HepG2 (cell line): ENCODE results near the gene ARHGAP26. TPM values are rescaled to one million over a fixed set of nuclear protein-coding genes. Genes with fewer than 3 reads are reported as not detected.
A peak's percentile ranks its signal among the peaks of the same experiment; 100 is the strongest.

Experiments
- ATAC-seq: fragments of 200-7000 bp; cut with Tn5 transposase; 3 replicates; pipeline ENCODE4 v1.9.1; 2020; ENCODE audit warnings: mild to moderate bottlenecking, moderate library complexity
- BruUV-seq: library from RNA; stranded (reverse); fragments of 400-500 nt; replicated peaks from 2 replicates; lab custom pipeline; 2021; lab: Mats Ljungman, UMichigan
- CTCF ChIA-PET: fragments of 300-600 bp; formaldehyde crosslinking; extraction: SDS; loops from one replicate; lab custom pipeline; 2021; ENCODE audit warnings: low total read pairs, inconsistent platforms, low intra/inter-chr PET ratio; lab: Yijun Ruan, JAX
- POLR2A ChIA-PET: fragments of 350-600 bp; sonication (Branson Sonifier 250); formaldehyde crosslinking; loops from one replicate; lab custom pipeline; 2020; ENCODE audit warnings: antibody characterized with exemption, inconsistent platforms; lab: Yijun Ruan, JAX
- DNase-seq: peaks from one replicate; pipeline ENCODE4 v3.0.0-alpha.2; 2015; ENCODE audit warnings: low spot score
- FAIRE-seq: peaks from 3 replicates; lab custom pipeline; 2011; peaks lifted over from hg19 to GRCh38; lab: Jason Lieb, UNC
- H2AFZ ChIP-seq: one replicate; pipeline ENCODE4 v1.6.1; 2011; ENCODE audit warnings: low read length, inconsistent platforms
- H3K27ac ChIP-seq: fragments of 300-600 bp; 3 replicates; pipeline ENCODE4 v1.8.0; 2011; ENCODE audit warnings: mixed run types, mild to moderate bottlenecking, mixed read lengths, low read length, inconsistent platforms; ENCODE audit not compliant: insufficient read depth; ENCODE audit errors: extremely low read length
- H3K27me3 ChIP-seq, 2 experiments: fragments of 200-600 bp in 1 of 2; 2 replicates in 1 of 2; 3 replicates in 1 of 2; pipeline versions ENCODE4 v1.6.0 to v1.8.0; 2011; ENCODE audit warnings: low read length in 2 of 2, mild to moderate bottlenecking in 2 of 2, moderate library complexity in 2 of 2, inconsistent platforms in 1 of 2; ENCODE audit not compliant: insufficient read depth in 2 of 2, control insufficient read depth in 1 of 2
- H3K36me3 ChIP-seq, 2 experiments: fragments of 200-600 bp in 1 of 2; replicated peaks in 1 of 2; 2 replicates in 1 of 2; 3 replicates in 1 of 2; pipeline versions ENCODE4 v1.5.1 to v1.8.0; 2011; ENCODE audit warnings: low read length in 2 of 2, inconsistent platforms in 1 of 2; ENCODE audit not compliant: insufficient read depth in 2 of 2, control insufficient read depth in 1 of 2
- H3K4me1 ChIP-seq: 2 replicates; pipeline ENCODE4 v1.5.1; 2012; ENCODE audit warnings: low read length, inconsistent platforms; ENCODE audit not compliant: insufficient read depth
- H3K4me2 ChIP-seq: 2 replicates; pipeline ENCODE4 v1.6.0; 2011; ENCODE audit warnings: low read depth, low read length, inconsistent platforms
- H3K4me3 ChIP-seq, 3 experiments: fragments of 200-600 bp in 1 of 3; sonication (generic), shearing (Covaris generic) in 1 of 3; replicated peaks in 1 of 3; 2 replicates each; pipeline ENCODE4 v1.5.1; 2011 to 2016; ENCODE audit warnings: low read length in 3 of 3, inconsistent platforms in 2 of 3, low read depth in 2 of 3, mild to moderate bottlenecking in 2 of 3, control low read depth in 1 of 3, mixed read lengths in 1 of 3; ENCODE audit not compliant: insufficient read depth in 1 of 3
- H3K79me2 ChIP-seq: one replicate; pipeline ENCODE4 v1.6.1; 2011; ENCODE audit warnings: low read length, inconsistent platforms; ENCODE audit not compliant: insufficient read depth
- H3K9ac ChIP-seq: 2 replicates; pipeline ENCODE4 v1.6.0; 2011; ENCODE audit warnings: mild to moderate bottlenecking, low read depth, low read length, inconsistent platforms; ENCODE audit not compliant: insufficient read depth
- H3K9me3 ChIP-seq: 2 replicates; pipeline ENCODE4 v1.5.1; 2012; ENCODE audit warnings: mild to moderate bottlenecking, low read length
- H4K20me1 ChIP-seq: 2 replicates; pipeline ENCODE4 v1.6.0; 2011; ENCODE audit warnings: inconsistent platforms, mild to moderate bottlenecking, low read length, moderate library complexity; ENCODE audit not compliant: insufficient read depth
- FOXK1 ChIP-seq: sonication (generic); formaldehyde crosslinking; IDR thresholded peaks from 2 replicates; pipeline ENCODE4 v1.4.0; 2020; ENCODE audit warnings: low read depth, missing genetic modification reagents, borderline replicate concordance
- HNRNPL ChIP-seq: fragments of 200-400 bp; formaldehyde crosslinking; IDR thresholded peaks from 2 replicates; pipeline ENCODE4 v1.6.1; 2017; ENCODE audit warnings: mild to moderate bottlenecking, low read depth, low read length
- RXRA ChIP-seq: sonication (generic); formaldehyde crosslinking; IDR thresholded peaks from 2 replicates; pipeline ENCODE4 v1.5.1; 2020; ENCODE audit warnings: missing genetic modification reagents
- ZNF569 ChIP-seq: sonication (generic); formaldehyde crosslinking; IDR thresholded peaks from 2 replicates; pipeline ENCODE4 v1.5.0; 2020; ENCODE audit warnings: mild to moderate bottlenecking, missing genetic modification reagents, moderate library complexity, borderline replicate concordance
- ZNF7 ChIP-seq: IDR thresholded peaks from 2 replicates; pipeline ENCODE4 v1.6.1; 2016; ENCODE audit warnings: missing biosample characterization, missing genetic modification reagents
- ZNF883 ChIP-seq: sonication (generic); formaldehyde crosslinking; IDR thresholded peaks from 2 replicates; pipeline ENCODE4 v1.5.1; 2020; ENCODE audit warnings: mild to moderate bottlenecking, missing genetic modification reagents; ENCODE audit errors: not compliant biosample characterization
- WGBS: methylation state at CpG from one replicate; pipeline ENCODE4 v1.1.6; 2017; ENCODE audit warnings: low lambda C conversion rate; 5-methylcytosine and 5-hydroxymethylcytosine counted together
- in situ Hi-C: cut with HindIII; loops from 2 replicates; pipeline ENCODE4 v1.10.0; 2017; ENCODE audit warnings: low pct_unique_long_range_greater_than_20kb; ENCODE audit not compliant: extremely low pct_ligation_motif_present
- intact Hi-C: fragments of 100-400 bp; cut with micrococcal nuclease; formaldehyde crosslinking; loops from one replicate; pipeline ENCODE4 v1.10.0; 2022; ENCODE audit not compliant: unreplicated experiment
- polyA plus RNA-seq, 8 experiments: library from polyadenylated mRNA; depleted of rRNA in 3 of 8; stranded (reverse) in 7 of 8; unstranded in 1 of 8; fragments of >200 nt; fragmentation: Illumina TruSeq in 4 of 8; extraction: Trizol in 4 of 8; gene quantifications; 2 replicates each; pipeline versions ENCODE4 v1.2.1 to v1.2.3, GENCODE V29; 2011 to 2016; ENCODE audit warnings: low read depth in 4 of 8, missing spikeins in 1 of 8, mixed read lengths in 1 of 8; ENCODE audit not compliant: insufficient read depth in 1 of 8
- total RNA-seq, 5 experiments: library from RNA; depleted of rRNA; stranded (reverse); fragments of >200 nt; fragmentation: Illumina TruSeq; extraction: Trizol; gene quantifications; 2 replicates each; pipeline ENCODE4 v1.2.3, GENCODE V29; 2016; ENCODE audit warnings: low read depth in 1 of 5
- TF ChIP-seq, protein P1 (sequence below): sonication (generic); formaldehyde crosslinking; IDR thresholded peaks from 2 replicates; pipeline ENCODE4 v1.8.0; 2022; ENCODE audit warnings: missing genetic modification reagents, mild to moderate bottlenecking, inconsistent platforms, borderline replicate concordance
- TF ChIP-seq, protein P2 (sequence below): sonication (generic); formaldehyde crosslinking; IDR thresholded peaks from 2 replicates; pipeline ENCODE4 v1.4.0; 2020; ENCODE audit warnings: missing genetic modification reagents
- TF ChIP-seq, protein P3 (sequence below): sonication (generic); formaldehyde crosslinking; IDR thresholded peaks from 2 replicates; pipeline ENCODE4 v1.5.1; 2020; ENCODE audit warnings: mild to moderate bottlenecking, missing genetic modification reagents, moderate library complexity

The ARHGAP26 gene
- total and polyA plus RNA-seq, 2 of the 13 experiments (the other 11 are each of a cell fraction or from before 2014, with no cell fraction given), result 9.6 to 18.2 TPM

DNA sequence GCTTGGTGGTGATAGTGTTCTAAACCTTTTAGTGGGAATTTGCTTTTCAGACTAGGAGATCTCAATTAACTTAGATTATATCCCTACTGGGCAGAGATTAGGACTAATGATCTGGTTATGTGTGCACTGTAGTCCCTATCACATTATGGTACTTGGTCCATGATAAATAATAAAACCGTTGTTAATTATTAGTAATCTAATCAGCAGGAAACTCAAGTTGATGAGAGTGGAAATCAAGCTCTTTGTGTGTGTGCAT lies 262.3 kb downstream of the ARHGAP26 start:
- Histone ChIP-seq H2AFZ (no peak overlapping the region), H3K27ac (no peak overlapping the region), H3K9me3 (no peaks in the 10 kb centered on the region), H3K4me1 (no peaks in the 10 kb centered on the region), H3K9ac (no peak overlapping the region), H3K79me2 (no peaks in the 10 kb centered on the region), H3K36me3 (peaks cover 0 to 10% of the 10 kb centered on the region in 2 experiments; a peak in 3 of 5 replicates), H3K4me3 (no peak overlapping the region), H3K27me3 (no peaks in the 10 kb centered on the region), H4K20me1 (no peaks in the 10 kb centered on the region), H3K4me2 (no peak overlapping the region)
- in situ Hi-C loops (no loop called here), intact Hi-C loops (no loop called here)
- DNase-seq (no peak), ATAC-seq (no peak), FAIRE-seq (no peak)
- TF ChIP-seq ZNF883 (CRISPR knock-in tag) (no peak), RXRA (CRISPR knock-in tag) (no peak), FOXK1 (CRISPR knock-in tag) (no peak), HNRNPL (no peak)
- WGBS, result 100% methylated on average over 1 of the region's 1 CpG
- ChIA-PET POLR2A (no interaction called here), CTCF (no interaction called here)
- no TSS peak for BruUV-seq

DNA sequence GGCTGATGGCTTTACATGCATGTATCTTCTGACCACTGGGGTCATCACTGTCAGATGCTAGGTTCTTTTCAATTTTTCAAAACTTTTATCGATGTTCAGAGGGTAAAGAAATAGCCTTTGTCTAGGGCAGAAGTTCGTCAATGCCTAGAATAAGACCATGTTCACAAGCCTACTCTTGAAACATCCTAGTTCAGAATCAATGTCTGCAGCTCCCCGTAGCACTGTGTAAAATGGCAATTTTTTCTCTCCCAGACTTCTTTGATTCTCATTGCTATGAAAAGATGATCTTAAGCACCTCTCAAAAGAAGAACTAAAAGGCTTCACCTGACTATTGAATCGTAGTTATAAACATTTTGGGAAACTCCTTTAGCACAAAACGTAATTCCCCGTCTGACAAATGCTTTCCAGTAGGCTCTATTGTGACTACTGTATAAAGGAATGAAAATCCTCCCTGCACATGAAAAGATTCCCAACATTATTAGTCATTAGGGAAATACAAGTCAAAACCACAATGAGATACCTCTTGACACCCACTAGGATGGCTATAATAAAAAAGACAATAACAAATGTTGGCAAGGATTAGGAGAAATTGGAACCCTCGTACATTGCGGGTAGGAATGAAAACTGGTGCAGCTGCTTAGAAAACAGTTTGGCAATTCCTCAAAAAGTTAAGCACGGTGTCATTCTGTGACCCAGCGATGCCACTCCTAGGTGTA lies 263.5 kb downstream of the ARHGAP26 start:
- Histone ChIP-seq H2AFZ (no peak overlapping the region), H3K79me2 (no peaks in the 10 kb centered on the region), H3K27ac (no peak overlapping the region), H3K4me3 (no peak overlapping the region), H3K9me3 (no peaks in the 10 kb centered on the region), H3K27me3 (no peaks in the 10 kb centered on the region), H3K36me3 (peaks cover 0 to 4% of the 10 kb centered on the region in 2 experiments; a peak in 3 of 5 replicates), H3K4me2 (no peak overlapping the region), H4K20me1 (no peaks in the 10 kb centered on the region), H3K9ac (no peak overlapping the region), H3K4me1 (no peaks in the 10 kb centered on the region)
- ATAC-seq, result no peak
- CTCF ChIA-PET, result no interaction called here
- DNase-seq, result no peak
- TF ChIP-seq, protein P1, sequence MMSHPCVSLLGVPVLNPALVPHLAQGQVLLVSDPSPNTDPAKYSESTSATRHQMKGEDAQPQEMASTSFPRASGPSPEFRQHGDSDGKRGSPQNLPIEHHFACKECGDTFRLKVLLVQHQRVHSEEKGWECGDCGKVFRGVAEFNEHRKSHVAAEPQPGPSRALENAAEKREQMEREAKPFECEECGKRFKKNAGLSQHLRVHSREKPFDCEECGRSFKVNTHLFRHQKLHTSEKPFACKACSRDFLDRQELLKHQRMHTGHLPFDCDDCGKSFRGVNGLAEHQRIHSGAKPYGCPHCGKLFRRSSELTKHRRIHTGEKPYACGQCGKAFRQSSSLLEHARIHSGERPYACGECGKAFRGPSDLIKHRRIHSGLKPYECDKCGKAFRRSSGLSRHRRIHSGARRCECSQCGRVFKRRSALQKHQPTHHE (CRISPR knock-in tag), result no peak
- TF ChIP-seq, protein P2, sequence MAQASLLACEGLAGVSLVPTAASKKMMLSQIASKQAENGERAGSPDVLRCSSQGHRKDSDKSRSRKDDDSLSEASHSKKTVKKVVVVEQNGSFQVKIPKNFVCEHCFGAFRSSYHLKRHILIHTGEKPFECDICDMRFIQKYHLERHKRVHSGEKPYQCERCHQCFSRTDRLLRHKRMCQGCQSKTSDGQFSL (CRISPR knock-in tag), result no peak
- TF ChIP-seq, protein P3, sequence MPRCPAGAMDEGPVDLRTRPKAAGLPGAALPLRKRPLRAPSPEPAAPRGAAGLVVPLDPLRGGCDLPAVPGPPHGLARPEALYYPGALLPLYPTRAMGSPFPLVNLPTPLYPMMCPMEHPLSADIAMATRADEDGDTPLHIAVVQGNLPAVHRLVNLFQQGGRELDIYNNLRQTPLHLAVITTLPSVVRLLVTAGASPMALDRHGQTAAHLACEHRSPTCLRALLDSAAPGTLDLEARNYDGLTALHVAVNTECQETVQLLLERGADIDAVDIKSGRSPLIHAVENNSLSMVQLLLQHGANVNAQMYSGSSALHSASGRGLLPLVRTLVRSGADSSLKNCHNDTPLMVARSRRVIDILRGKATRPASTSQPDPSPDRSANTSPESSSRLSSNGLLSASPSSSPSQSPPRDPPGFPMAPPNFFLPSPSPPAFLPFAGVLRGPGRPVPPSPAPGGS (CRISPR knock-in tag), result no peak
- TF ChIP-seq ZNF7 (CRISPR knock-in tag), result peak; percentile 54; the same call in 1 of the 2 replicates
- TF ChIP-seq ZNF569 (CRISPR knock-in tag), result no peak
- in situ Hi-C loops, result no loop called here
- BruUV-seq, result no TSS peak
- 85% methylated on average over 10 of the region's 10 CpGs for WGBS
- intact Hi-C loops, result no loop called here
- POLR2A ChIA-PET, result no interaction called here
- FAIRE-seq, result no peak
